Glutamatergic neuron (in vitro differentiated cells): ENCODE measurements around the gene CDH4. TPM values are rescaled to one million over a fixed set of nuclear protein-coding genes. Genes with fewer than 3 reads are reported as not detected.
"Not testable (repeated sequence)": the region's sequence is repeated elsewhere in the genome, so short reads cannot be mapped to it uniquely, and the experiment has no call there.

ENCODE experiments used
- DNase-seq: peaks from one replicate; pipeline ENCODE4 v3.0.0; 2022
- H3K27ac Mint-ChIP-seq: one replicate; pipeline ENCODE4 v1.8.0; 2020; ENCODE audit warnings: mild to moderate bottlenecking, mixed read lengths, inconsistent platforms; ENCODE audit not compliant: unreplicated experiment
- H3K27me3 Mint-ChIP-seq: one replicate; pipeline ENCODE4 v1.8.0; 2020; ENCODE audit warnings: mild to moderate bottlenecking, moderate library complexity, mixed read lengths, inconsistent platforms; ENCODE audit not compliant: unreplicated experiment
- H3K36me3 Mint-ChIP-seq: one replicate; pipeline ENCODE4 v1.8.0; 2020; ENCODE audit warnings: mild to moderate bottlenecking, mixed read lengths, inconsistent platforms; ENCODE audit not compliant: unreplicated experiment
- H3K4me1 Mint-ChIP-seq: one replicate; pipeline ENCODE4 v1.8.0; 2020; ENCODE audit warnings: mild to moderate bottlenecking, low read depth, mixed read lengths, inconsistent platforms; ENCODE audit not compliant: unreplicated experiment
- H3K4me3 Mint-ChIP-seq: one replicate; pipeline ENCODE4 v1.8.0; 2020; ENCODE audit warnings: mild to moderate bottlenecking, mixed read lengths, inconsistent platforms; ENCODE audit not compliant: unreplicated experiment
- H3K9me3 Mint-ChIP-seq: one replicate; pipeline ENCODE4 v1.8.0; 2020; ENCODE audit warnings: mild to moderate bottlenecking, moderate library complexity, mixed read lengths, inconsistent platforms; ENCODE audit not compliant: unreplicated experiment
- total RNA-seq: library from RNA; stranded (reverse); fragmentation: NEBNext Ultra II Directional; extraction: Animal tissue kit (Norgen Biotek cat#: 25700); gene quantifications from one replicate; pipeline ENCODE4 v1.2.1, GENCODE V29; 2021; ENCODE audit not compliant: unreplicated experiment
- TF ChIP-seq, protein P1 (sequence below): fragments of 200-600 bp; sonication (generic); IDR thresholded peaks from one replicate; pipeline ENCODE4 v1.5.0; 2021; ENCODE audit not compliant: partially characterized antibody, unreplicated experiment

CDH4 gene
- total RNA-seq, 1 donor from 2014 or later, result 1.2 TPM

- no peak overlapping the region for H3K4me3 Mint-ChIP-seq
- H3K36me3 Mint-ChIP-seq, result peaks cover 6% of the 10 kb centered on the region
- H3K9me3 Mint-ChIP-seq, result peaks cover 2% of the 10 kb centered on the region
- TF ChIP-seq, protein P1, sequence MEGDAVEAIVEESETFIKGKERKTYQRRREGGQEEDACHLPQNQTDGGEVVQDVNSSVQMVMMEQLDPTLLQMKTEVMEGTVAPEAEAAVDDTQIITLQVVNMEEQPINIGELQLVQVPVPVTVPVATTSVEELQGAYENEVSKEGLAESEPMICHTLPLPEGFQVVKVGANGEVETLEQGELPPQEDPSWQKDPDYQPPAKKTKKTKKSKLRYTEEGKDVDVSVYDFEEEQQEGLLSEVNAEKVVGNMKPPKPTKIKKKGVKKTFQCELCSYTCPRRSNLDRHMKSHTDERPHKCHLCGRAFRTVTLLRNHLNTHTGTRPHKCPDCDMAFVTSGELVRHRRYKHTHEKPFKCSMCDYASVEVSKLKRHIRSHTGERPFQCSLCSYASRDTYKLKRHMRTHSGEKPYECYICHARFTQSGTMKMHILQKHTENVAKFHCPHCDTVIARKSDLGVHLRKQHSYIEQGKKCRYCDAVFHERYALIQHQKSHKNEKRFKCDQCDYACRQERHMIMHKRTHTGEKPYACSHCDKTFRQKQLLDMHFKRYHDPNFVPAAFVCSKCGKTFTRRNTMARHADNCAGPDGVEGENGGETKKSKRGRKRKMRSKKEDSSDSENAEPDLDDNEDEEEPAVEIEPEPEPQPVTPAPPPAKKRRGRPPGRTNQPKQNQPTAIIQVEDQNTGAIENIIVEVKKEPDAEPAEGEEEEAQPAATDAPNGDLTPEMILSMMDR, result no peak
- H3K4me1 Mint-ChIP-seq, result no peaks in the 10 kb centered on the region
- no peak for DNase-seq
- H3K27me3 Mint-ChIP-seq, result peaks cover 1% of the 10 kb centered on the region
- H3K27ac Mint-ChIP-seq, result no peak overlapping the region
Observed at GRCh38 chr20:61970357-61970756, 718.3 kb downstream of the CDH4 start.

- not testable (repeated sequence) for DNase-seq, H3K9me3 Mint-ChIP-seq, H3K4me3 Mint-ChIP-seq, H3K27ac Mint-ChIP-seq, H3K36me3 Mint-ChIP-seq, H3K4me1 Mint-ChIP-seq, H3K27me3 Mint-ChIP-seq
Observed at GRCh38 chr20:61971595-61971994, 719.5 kb downstream of the CDH4 start.

- Mint-ChIP-seq H3K4me1 (no peaks in the 10 kb centered on the region), H3K27ac (no peak overlapping the region), H3K4me3 (no peak overlapping the region), H3K9me3 (peaks cover under 1% of the 10 kb centered on the region), H3K27me3 (peaks cover 1% of the 10 kb centered on the region), H3K36me3 (peaks cover 6% of the 10 kb centered on the region)
- TF ChIP-seq, protein P1, result no peak
- no peak for DNase-seq
Observed at GRCh38 chr20:61972636-61973508, 720.8 kb downstream of the CDH4 start.

GRCh38 chr20:61973515-61974356 is 721.7 kb downstream of the CDH4 start:
- TF ChIP-seq, protein P1, result no peak
- peaks cover 6% of the 10 kb centered on the region for H3K36me3 Mint-ChIP-seq
- peaks cover 1% of the 10 kb centered on the region for H3K27me3 Mint-ChIP-seq
- no peak overlapping the region for H3K4me3 Mint-ChIP-seq
- peaks cover under 1% of the 10 kb centered on the region for H3K9me3 Mint-ChIP-seq
- no peak for DNase-seq
- no peaks in the 10 kb centered on the region for H3K4me1 Mint-ChIP-seq
- no peak overlapping the region for H3K27ac Mint-ChIP-seq

DNA sequence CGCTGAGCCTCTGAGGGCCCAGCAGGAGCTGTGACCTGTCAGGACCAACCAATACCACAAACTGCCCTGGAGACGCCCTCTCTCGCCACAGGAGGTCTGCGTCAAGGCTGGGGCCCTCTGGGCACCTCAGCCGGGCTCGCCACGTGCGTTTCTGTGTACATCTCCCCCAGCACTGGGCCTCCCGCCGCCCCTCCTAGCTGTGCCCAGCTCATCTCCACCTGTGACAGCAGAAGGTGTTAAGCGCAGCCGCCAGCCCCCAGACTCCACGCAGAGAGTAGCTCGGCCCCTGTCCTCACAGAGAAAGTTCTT is 722.2 kb downstream of the CDH4 start:
- DNase-seq, result no peak
- H3K27ac Mint-ChIP-seq, result no peak overlapping the region
- peaks cover 3% of the 10 kb centered on the region for H3K27me3 Mint-ChIP-seq
- H3K36me3 Mint-ChIP-seq, result peaks cover 6% of the 10 kb centered on the region
- TF ChIP-seq, protein P1, result no peak
- no peak overlapping the region for H3K4me3 Mint-ChIP-seq
- H3K9me3 Mint-ChIP-seq, result peaks cover 2% of the 10 kb centered on the region
- no peaks in the 10 kb centered on the region for H3K4me1 Mint-ChIP-seq
